ENCODE data around the gene GTPBP1. TPM values are rescaled to one million over a fixed set of nuclear protein-coding genes. Genes with fewer than 3 reads are reported as not detected.

The GTPBP1 gene
- total and polyA plus RNA-seq, 2 of the 13 experiments (the other 11 are each of a cell fraction or from before 2014, with no cell fraction given) = 22.3 to 27.0 TPM

GRCh38 chr22:38706101-38706900, 557 bp downstream of the GTPBP1 start (continued):
- TF ChIP-seq REST (IDR thresholded peaks at IDR 0.05; ENCODE audit: borderline replicate concordance in 1 of 2, low read depth in 1 of 2, low read length in 2 of 2) (no peak), ATRX (CRISPR knock-in tag; IDR thresholded peaks at IDR 0.05; ENCODE audit: borderline replicate concordance) (no peak), ZNF747 (CRISPR knock-in tag; IDR thresholded peaks at IDR 0.05; ENCODE audit: borderline replicate concordance) (no peak), ZNF672 (CRISPR knock-in tag; IDR thresholded peaks at IDR 0.05) (no peak), ISL2 (CRISPR knock-in tag; IDR thresholded peaks at IDR 0.05) (no peak), ZNF354B (CRISPR knock-in tag; IDR thresholded peaks at IDR 0.05) (no peak), ZSCAN25 (CRISPR knock-in tag; IDR thresholded peaks at IDR 0.05) (no peak), ZNF10 (CRISPR knock-in tag; IDR thresholded peaks at IDR 0.05; ENCODE audit: borderline replicate concordance, low read depth) (no peak), WIZ (CRISPR knock-in tag; IDR thresholded peaks at IDR 0.05) (no peak), CREB1 (IDR thresholded peaks at IDR 0.05) (no peak), CREB1 (CRISPR knock-in tag; IDR thresholded peaks at IDR 0.05) (no peak), POLR2AphosphoS5 (IDR thresholded peaks at IDR 0.05; ENCODE audit: low read depth, low read length) (no peak), ZNF264 (CRISPR knock-in tag; IDR thresholded peaks at IDR 0.05) (no peak), GTF2F1 (IDR thresholded peaks at IDR 0.05; ENCODE audit: low read length) (no peak), DDIT3 (CRISPR knock-in tag; IDR thresholded peaks at IDR 0.05) (no peak), CHD4 (IDR thresholded peaks at IDR 0.05; ENCODE audit: borderline replicate concordance, low read length) (no peak), ZNF883 (CRISPR knock-in tag; IDR thresholded peaks at IDR 0.05; ENCODE audit: not compliant biosample characterization) (peak; percentile 50), ZBTB43 (CRISPR knock-in tag; conservative IDR thresholded peaks at IDR 0.05) (no peak), GTF3A (CRISPR knock-in tag; conservative IDR thresholded peaks at IDR 0.05) (no peak), PHF8 (CRISPR knock-in tag; IDR thresholded peaks at IDR 0.05) (peak; percentile 52), TBP (CRISPR knock-in tag; IDR thresholded peaks at IDR 0.05) (no peak), SKI (IDR thresholded peaks at IDR 0.05; ENCODE audit: partially characterized antibody) (no peak), HNF1B (CRISPR knock-in tag; IDR thresholded peaks at IDR 0.05) (no peak), ZFX (CRISPR knock-in tag; IDR thresholded peaks at IDR 0.05; ENCODE audit: low read depth) (peak; percentile 54)
